ENCODE data around the gene PLEKHA4.

Gene PLEKHA4

GRCh38 chr19:48852292-48852691 lies 16.1 kb downstream of the PLEKHA4 start:
- TF ChIP-seq TEAD4 (IDR thresholded peaks at IDR 0.05) (no peak), REST (IDR thresholded peaks at IDR 0.05; ENCODE audit: low read depth) (no peak), YY1 (IDR thresholded peaks at IDR 0.05; ENCODE audit: low read depth) (no peak), FOXM1 (IDR thresholded peaks at IDR 0.05; ENCODE audit: borderline replicate concordance, low read depth) (no peak), USF1 (IDR thresholded peaks at IDR 0.05) (no peak), RAD21 (IDR thresholded peaks at IDR 0.05; ENCODE audit: low read depth) (no peak), EGR1 (IDR thresholded peaks at IDR 0.05) (no peak), EP300 (IDR thresholded peaks at IDR 0.05; ENCODE audit: borderline replicate concordance) (no peak), NFIC (IDR thresholded peaks at IDR 0.05) (no peak), ZBTB7A (IDR thresholded peaks at IDR 0.05; ENCODE audit: low read depth) (no peak), TCF12 (IDR thresholded peaks at IDR 0.05; ENCODE audit: low read depth) (no peak), TAF1 (IDR thresholded peaks at IDR 0.05; ENCODE audit: low read depth) (no peak), MAX (IDR thresholded peaks at IDR 0.05) (no peak), CEBPB (IDR thresholded peaks at IDR 0.05) (no peak), CREB1 (IDR thresholded peaks at IDR 0.05; ENCODE audit: low read depth) (no peak)

DNA sequence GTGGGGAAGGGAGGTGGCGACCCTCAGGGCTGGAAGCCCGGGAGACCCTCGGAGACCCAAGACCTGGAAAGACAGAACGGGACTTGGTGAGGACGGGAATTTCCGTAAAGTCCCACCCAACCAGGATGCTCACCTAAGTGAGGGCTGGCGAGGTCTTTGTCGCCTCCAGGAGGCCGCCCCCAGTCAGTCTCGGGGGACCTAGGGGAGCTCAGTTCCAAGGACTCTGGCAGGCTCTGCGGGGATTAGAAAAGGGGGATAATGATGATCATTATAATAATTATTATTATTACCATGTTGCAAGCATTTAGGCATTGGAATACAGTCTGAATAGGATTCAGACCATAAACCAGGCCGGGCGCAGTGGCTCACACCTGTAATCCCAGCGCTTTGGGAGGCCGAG lies 23.0 kb downstream of the PLEKHA4 start:
- TF ChIP-seq TAF1 (IDR thresholded peaks at IDR 0.05; ENCODE audit: low read depth) (no peak), YY1 (IDR thresholded peaks at IDR 0.05; ENCODE audit: low read depth) (no peak), EGR1 (IDR thresholded peaks at IDR 0.05) (no peak), CREB1 (IDR thresholded peaks at IDR 0.05; ENCODE audit: low read depth) (no peak), TEAD4 (IDR thresholded peaks at IDR 0.05) (no peak), ZBTB7A (IDR thresholded peaks at IDR 0.05; ENCODE audit: low read depth) (no peak), RAD21 (IDR thresholded peaks at IDR 0.05; ENCODE audit: low read depth) (no peak), FOXM1 (IDR thresholded peaks at IDR 0.05; ENCODE audit: borderline replicate concordance, low read depth) (no peak), TCF12 (IDR thresholded peaks at IDR 0.05; ENCODE audit: low read depth) (no peak), NFIC (IDR thresholded peaks at IDR 0.05) (no peak), CEBPB (IDR thresholded peaks at IDR 0.05) (no peak), MAX (IDR thresholded peaks at IDR 0.05) (no peak), REST (IDR thresholded peaks at IDR 0.05; ENCODE audit: low read depth) (no peak), USF1 (IDR thresholded peaks at IDR 0.05) (no peak), EP300 (IDR thresholded peaks at IDR 0.05; ENCODE audit: borderline replicate concordance) (no peak)

GRCh38 chr19:48844472-48844871 lies 23.9 kb downstream of the PLEKHA4 start:
- TF ChIP-seq TCF12 (IDR thresholded peaks at IDR 0.05; ENCODE audit: low read depth) (no peak), TEAD4 (IDR thresholded peaks at IDR 0.05) (peak; percentile 53), USF1 (IDR thresholded peaks at IDR 0.05) (peak; percentile 36; the same call in 1 of the 2 replicates)

DNA sequence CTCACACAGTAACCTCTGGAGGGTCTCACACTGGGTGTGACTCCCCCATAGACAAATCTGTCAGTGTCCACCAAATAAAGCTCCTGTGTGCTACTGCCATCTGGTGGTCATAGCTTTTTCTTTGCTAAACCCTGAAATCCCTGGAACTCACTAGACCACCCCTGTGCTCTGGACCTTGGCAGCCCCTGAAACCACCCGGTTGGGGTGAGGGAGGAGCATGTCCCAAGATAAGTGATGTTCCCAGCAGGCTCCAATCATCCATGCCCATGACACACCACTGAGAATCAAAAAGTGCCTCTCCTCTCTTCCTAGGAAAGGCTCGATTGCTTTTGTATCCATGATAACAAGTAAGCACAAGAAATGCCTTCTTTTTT lies 25.6 kb downstream of the PLEKHA4 start:
- TF ChIP-seq RAD21 (IDR thresholded peaks at IDR 0.05; ENCODE audit: low read depth) (peak; percentile 82), FOXM1 (IDR thresholded peaks at IDR 0.05; ENCODE audit: borderline replicate concordance, low read depth) (no peak)

DNA sequence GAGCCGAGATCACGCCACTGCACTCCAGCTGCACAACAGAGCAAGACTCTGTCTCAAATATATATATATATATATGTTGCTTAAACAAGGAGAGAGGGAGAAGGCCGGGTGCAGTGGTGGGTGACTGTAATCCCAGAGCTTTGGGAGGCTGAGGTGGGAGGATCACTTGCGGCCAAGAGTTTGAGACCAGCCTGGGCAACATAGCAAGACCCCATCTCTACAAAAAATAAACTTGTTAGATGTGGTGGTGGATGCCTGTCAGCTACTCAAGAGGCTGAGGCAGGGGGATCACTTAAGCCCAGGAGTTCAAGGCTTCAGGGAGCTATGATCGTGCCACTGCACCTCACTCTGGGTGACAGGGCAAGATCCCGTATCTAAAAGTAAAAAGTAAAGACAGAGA lies 26.8 kb downstream of the PLEKHA4 start:
- TF ChIP-seq USF1 (IDR thresholded peaks at IDR 0.05): no peak
- no peak for TF ChIP-seq MAX (IDR thresholded peaks at IDR 0.05)
- TF ChIP-seq CEBPB (IDR thresholded peaks at IDR 0.05): no peak

DNA sequence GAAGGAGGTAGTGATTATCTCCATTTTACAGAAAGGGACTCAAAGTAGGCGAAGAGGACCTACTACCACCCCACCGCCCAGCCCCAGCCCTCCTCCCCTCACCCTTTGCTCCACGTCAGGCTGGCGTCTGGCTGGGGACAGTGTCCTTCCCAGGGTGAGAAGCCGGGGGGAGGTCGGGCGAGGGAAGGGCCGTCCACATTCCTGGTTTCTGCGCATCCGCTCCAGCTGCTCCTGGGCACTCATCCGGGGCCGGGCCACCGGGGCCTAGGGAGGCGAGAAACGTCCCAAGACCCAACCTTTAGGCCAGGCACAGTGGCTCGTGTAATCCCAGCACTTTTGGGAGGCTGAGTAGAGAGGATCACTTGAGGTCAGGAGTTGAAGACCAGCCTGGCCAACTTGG lies 27.4 kb downstream of the PLEKHA4 start:
- TF ChIP-seq YY1 (IDR thresholded peaks at IDR 0.05; ENCODE audit: low read depth) (no peak), ZBTB7A (IDR thresholded peaks at IDR 0.05; ENCODE audit: low read depth) (no peak), EP300 (IDR thresholded peaks at IDR 0.05; ENCODE audit: borderline replicate concordance) (no peak), CEBPB (IDR thresholded peaks at IDR 0.05) (no peak), MAX (IDR thresholded peaks at IDR 0.05) (no peak), TAF1 (IDR thresholded peaks at IDR 0.05; ENCODE audit: low read depth) (no peak), CREB1 (IDR thresholded peaks at IDR 0.05; ENCODE audit: low read depth) (no peak), EGR1 (IDR thresholded peaks at IDR 0.05) (no peak)
